ENCODE results near the gene LRRC3C.
"Not testable (repeated sequence)": the region's sequence is repeated elsewhere in the genome, so short reads cannot be mapped to it uniquely, and the experiment has no call there.

Gene LRRC3C

GRCh38 chr17:39924691-39925055 lies 2.9 kb upstream of the LRRC3C start:
- FAIRE-seq = no peak

DNA sequence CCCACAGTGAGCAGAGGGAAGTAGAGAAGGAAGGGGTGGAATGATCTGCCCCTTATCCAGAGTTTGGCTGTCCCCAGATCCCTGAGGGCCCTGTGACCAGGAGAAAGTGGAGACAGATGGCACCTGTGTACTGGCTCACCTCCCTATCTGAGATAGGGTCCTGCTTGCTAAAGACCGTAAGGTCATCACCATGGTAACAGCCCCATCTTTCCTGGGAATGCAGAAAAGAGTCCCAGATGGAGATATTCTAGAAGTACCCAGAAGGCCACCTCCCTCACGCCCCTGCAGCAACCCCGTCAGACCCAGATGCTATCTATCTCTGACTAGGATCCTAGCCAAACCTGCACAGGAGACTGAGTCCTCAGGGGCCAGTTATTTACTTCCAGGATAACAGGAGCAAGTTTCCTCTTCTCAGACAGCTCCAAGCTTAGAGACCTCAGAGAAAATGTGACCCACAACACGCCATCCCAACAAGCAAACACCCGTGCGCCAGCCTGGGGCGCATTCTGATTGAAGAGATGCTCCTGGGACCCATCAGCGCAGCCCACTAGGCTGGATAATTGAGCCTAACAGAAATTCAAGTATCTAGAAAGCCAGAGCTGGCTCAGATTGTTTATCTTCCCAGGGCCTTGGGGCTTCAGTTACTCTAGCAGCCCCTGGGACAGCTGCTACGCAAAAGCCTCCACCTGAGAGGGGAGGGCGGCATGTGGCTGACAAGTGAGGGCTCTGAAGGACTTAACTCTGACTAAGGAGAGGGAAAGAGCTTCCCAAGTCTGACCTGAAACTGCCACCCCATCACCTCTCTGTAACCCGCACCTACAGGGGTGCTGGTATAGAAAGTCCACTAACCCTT lies 2.0 kb upstream of the LRRC3C start:
- no peak for FAIRE-seq

- FAIRE-seq = no peak
Measured at GRCh38 chr17:39926135-39926587, 1.4 kb upstream of the LRRC3C start.

- FAIRE-seq = no peak
Measured at GRCh38 chr17:39926588-39927100, 888 bp upstream of the LRRC3C start.

GRCh38 chr17:39927929-39928857 lies 661 bp downstream of the LRRC3C start:
- no peak for FAIRE-seq

GRCh38 chr17:39928858-39929645 lies 1.5 kb downstream of the LRRC3C start:
- FAIRE-seq = no peak

DNA sequence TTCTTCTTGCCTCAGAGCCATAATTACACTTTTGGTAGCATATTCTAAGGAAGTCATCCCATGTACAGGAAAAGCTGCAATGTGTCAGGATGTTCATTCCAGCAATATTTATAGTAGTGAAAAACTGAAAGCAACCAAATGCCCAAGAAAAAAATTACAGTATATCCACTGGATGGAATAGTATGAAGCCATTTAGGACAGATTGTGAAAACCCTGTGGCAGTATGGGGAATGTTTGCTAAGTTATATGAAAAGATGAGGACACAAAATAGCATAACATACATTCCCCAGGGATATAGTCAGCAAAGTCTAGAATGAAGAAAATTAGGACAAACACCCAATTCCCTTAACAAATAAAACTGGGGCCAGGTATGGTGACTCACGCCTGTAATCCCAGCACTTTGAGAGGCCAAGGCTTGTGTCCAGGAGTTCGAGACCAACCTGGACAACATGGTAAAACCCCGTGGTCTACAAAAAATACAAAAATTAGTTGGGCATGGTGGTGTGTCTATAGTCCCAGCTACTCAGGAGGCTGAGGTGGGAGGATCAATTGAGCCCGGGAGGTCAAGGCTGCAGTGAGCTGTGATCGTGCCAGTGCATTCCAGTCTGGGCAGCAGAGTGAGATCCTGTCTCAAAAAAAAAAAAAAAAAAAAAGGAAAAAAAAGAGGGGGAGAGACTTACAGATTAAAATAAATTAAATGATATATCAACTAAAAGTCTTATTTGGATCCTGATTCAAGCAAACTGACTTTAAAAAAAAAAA lies 2.3 kb downstream of the LRRC3C start:
- FAIRE-seq = no peak

DNA sequence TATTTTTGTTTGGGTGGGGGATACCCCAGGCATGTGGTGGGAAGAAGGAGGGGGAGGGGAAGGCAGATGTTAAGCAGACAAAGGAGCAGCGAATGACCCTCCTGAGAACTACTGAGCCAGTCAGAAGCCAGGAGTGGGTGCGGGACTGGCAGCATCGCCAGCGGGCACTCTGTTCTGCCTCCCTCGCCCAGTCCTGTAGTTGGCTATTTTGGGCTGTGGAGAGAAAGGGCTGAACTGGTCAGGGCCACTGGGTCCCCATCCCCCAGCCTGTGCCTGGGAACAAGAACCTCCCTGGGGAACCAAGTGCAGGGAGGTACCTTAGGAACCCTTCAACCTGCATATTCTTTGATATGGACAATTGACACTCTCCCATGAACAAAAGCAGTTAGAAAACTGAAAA lies 6.4 kb downstream of the LRRC3C start:
- no peak for FAIRE-seq

- no peak for FAIRE-seq
Measured at GRCh38 chr17:39934324-39934723, 6.8 kb downstream of the LRRC3C start.

DNA sequence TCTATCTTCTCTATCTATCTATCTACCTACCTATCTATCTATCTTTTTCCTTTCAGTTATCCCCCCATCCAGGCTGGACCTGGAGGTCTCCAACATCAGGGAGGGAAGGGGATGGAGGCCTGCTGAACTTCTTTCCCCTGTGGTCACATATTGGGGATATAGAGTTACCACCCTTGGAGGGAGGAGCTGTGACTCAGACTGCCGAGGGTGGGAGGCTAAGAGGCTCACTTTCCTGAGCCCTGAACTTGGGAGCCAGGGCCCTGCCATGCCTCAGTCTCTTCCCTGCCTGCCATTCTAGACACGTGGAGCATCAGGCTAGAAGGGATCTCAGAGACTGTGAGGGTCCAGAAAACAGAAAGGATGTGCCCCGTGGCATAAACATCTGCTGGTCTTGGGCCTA lies 8.4 kb downstream of the LRRC3C start:
- no peak for FAIRE-seq

- no peak for FAIRE-seq
Measured at GRCh38 chr17:39937447-39937846, 9.9 kb downstream of the LRRC3C start.

DNA sequence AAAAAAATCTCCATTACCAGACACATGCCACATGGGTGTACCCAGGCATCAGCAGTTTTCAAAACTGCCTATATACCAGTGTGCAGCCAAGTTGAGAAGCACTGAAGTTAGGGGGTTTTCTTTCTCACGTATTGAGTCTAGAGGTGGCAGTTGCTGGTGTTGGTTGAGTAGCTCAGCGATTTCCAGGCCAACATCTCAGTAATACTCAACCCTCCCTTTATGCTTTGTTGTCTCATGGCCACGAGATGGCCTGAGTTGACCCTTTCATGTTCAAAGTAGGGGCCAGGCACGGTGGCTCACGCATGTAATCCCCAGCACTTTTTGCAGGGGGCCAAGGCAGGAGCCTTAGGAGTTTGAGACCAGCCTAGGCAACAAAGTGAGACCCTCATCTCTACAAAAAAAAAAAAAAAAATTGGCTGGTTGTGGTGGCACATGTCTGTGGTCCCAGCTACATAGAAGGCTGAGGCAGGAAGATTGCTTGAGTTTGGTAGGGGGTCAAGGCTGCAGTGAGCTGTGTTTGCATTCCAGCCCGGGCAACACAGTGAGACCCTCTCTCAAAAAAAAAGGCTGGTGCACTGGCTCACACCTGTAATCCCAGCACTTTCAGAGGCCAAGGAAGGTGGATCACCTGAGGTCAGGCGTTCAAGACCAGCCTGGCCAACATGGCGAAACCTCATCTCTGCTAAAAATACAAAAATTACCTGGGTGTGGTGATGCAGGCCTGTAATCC lies 10.8 kb downstream of the LRRC3C start:
- no peak for FAIRE-seq

- FAIRE-seq = no peak
Measured at GRCh38 chr17:39939106-39939505, 11.6 kb downstream of the LRRC3C start.

DNA sequence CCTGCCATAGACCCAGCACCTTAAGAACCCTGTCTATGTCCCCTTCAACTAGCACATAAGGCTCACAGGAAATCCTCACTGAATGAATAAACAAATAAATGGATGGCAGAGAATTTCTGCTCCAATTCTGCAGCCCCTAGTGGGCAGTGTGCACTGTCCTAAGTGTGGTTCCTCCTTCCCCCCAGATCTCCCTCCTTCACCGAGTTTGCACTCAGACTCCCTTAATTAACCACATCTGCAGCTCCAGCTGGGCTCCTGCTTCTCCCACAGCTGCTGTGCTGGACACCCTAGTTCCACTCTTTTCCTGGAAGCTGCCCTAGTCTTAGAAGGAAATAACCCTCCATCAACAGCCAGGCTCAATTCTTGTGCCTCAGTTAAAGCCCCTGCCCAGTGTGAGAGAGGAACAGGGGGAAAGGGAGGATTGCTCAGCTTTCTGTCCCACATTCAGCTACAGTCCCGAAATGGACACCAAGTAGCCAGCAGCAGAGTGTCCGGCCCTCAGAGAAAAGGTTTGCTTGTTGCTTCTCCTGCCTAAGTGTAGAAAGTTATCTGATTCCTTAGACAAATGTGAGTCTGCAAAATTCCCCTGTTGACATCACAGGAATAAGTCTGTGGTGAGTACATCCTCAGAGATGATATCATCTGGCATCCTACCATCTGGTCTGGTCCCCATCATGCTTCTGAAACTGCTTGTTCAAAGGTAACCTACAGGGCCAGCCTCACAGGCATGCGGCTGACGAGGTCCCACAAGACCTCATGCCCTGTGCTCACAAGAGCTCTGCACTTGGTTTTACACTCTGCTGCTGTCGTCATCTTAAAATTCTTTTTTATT lies 12.3 kb downstream of the LRRC3C start:
- no peak for FAIRE-seq

GRCh38 chr17:39943702-39944392 lies 16.3 kb downstream of the LRRC3C start:
- no peak for FAIRE-seq

DNA sequence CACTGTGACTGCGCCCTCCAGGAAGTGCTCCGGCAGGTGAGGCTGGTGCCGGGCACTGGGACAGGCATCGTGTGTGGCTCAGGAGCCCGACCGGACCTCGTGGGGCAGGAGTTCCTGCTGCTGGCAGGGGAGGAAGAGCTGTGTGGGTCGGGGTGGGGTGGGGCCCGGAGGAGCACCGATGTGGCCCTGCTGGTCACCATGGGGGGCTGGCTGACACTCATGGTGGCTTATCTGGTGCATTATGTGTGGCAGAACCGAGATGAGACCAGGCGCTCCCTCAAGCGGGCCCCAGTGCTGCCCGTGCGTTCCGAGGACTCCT lies 16.8 kb downstream of the LRRC3C start:
- no peak for FAIRE-seq

- FAIRE-seq = no peak
Measured at GRCh38 chr17:39946551-39947330, 19.2 kb downstream of the LRRC3C start.

GRCh38 chr17:39948489-39948828 lies 20.9 kb downstream of the LRRC3C start:
- not testable (repeated sequence) for FAIRE-seq

DNA sequence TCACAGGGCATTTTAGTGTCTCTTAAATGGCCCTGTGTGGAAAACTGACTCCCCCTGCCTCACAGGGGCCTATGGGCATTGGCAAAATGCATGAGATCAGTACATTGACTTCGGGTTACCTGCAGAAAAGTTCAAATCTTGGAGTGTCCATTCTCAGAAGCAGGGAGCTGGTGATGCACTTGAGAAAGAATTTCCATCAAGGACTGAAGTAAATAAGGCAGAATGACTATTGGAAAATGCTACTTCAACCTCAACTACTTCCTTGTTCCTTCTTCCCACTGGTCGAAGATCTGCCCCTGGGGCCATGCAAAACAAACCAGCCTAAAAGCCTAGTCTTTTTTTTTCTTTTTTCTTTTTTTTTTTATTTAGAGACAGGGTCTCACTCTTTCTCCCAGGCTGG lies 21.5 kb downstream of the LRRC3C start:
- no peak for FAIRE-seq
